Activated CD4-positive, alpha-beta T cell treated with anti-CD3 and anti-CD28 coated beads, Interleukin-2, amount 10 ng/mL, durations not matched to agents 7 days and 5 days (primary cell): Measurements from ENCODE around the gene UPF3A. TPM values are rescaled to one million over a fixed set of nuclear protein-coding genes. Genes with fewer than 3 reads are reported as not detected.

Experiments used
- CTCF ChIA-PET: fragments of 350-600 bp; sonication (Branson Sonifier 250); formaldehyde crosslinking; loops from one replicate; lab custom pipeline; 2021; ENCODE audit warnings: antibody characterized with exemption; lab: Charles Lee
- POLR2A ChIA-PET: fragments of 350-600 bp; sonication (Branson Sonifier 250); formaldehyde crosslinking; loops from one replicate; lab custom pipeline; 2021; ENCODE audit warnings: antibody characterized with exemption; lab: Charles Lee
- DNase-seq: peaks from one replicate; pipeline ENCODE4 v3.0.0-alpha.2; 2020
- H3K27ac Mint-ChIP-seq: one replicate; pipeline ENCODE4 v1.8.0; 2021; ENCODE audit warnings: mild to moderate bottlenecking, moderate library complexity, mixed read lengths
- H3K27me3 Mint-ChIP-seq: one replicate; pipeline ENCODE4 v1.8.0; 2021; ENCODE audit warnings: mixed read lengths
- H3K36me3 Mint-ChIP-seq: one replicate; pipeline ENCODE4 v1.8.0; 2021; ENCODE audit warnings: low read depth, mixed read lengths
- H3K4me1 Mint-ChIP-seq: one replicate; pipeline ENCODE4 v1.8.0; 2021; ENCODE audit warnings: mixed read lengths
- H3K4me3 Mint-ChIP-seq: one replicate; pipeline ENCODE4 v1.8.0; 2021; ENCODE audit warnings: mild to moderate bottlenecking, moderate library complexity, mixed read lengths
- H3K9me3 Mint-ChIP-seq: one replicate; pipeline ENCODE4 v1.8.0; 2021; ENCODE audit warnings: mixed read lengths
- total RNA-seq, 2 experiments: library from RNA; stranded (reverse); gene quantifications; one replicate each; pipeline ENCODE4 v1.2.3, GENCODE V29; 2021

Gene UPF3A
- total RNA-seq, 2 experiments from 2014 or later = 55.1 to 62.1 TPM

- DNase-seq = no peak
- ChIA-PET CTCF (interaction anchor here (0.6 kb wide), 1 partner anchor 351 kb away, joined by 3 read pairs; no protein-coding TSS in a partner anchor), POLR2A (interaction anchor here (0.5 kb wide), 1 partner anchor 12 kb away, joined by 3 read pairs; no protein-coding TSS in a partner anchor)
- no peaks in the 10 kb centered on the region for H3K27me3 Mint-ChIP-seq
- H3K4me3 Mint-ChIP-seq = no peak overlapping the region
- peaks cover 51% of the 10 kb centered on the region for H3K4me1 Mint-ChIP-seq
- no peak overlapping the region for H3K27ac Mint-ChIP-seq
- H3K9me3 Mint-ChIP-seq = peaks cover 3% of the 10 kb centered on the region
- peaks cover 74% of the 10 kb centered on the region for H3K36me3 Mint-ChIP-seq
These were observed 15.2 kb upstream of the UPF3A start for GRCh38 chr13:114266241-114266640.

GRCh38 chr13:114268344-114269280 lies 12.8 kb upstream of the UPF3A start:
- Mint-ChIP-seq H3K4me1 (peaks cover 29% of the 10 kb centered on the region), H3K27ac (peak overlapping the region; percentile 63), H3K9me3 (peaks cover 3% of the 10 kb centered on the region), H3K36me3 (peaks cover 67% of the 10 kb centered on the region), H3K27me3 (no peaks in the 10 kb centered on the region), H3K4me3 (no peak overlapping the region)
- ChIA-PET POLR2A (interaction anchor here (0.6 kb wide), 2 partner anchors 43 to 49 kb away, joined by 3 read pairs; no protein-coding TSS in a partner anchor), CTCF (interaction anchor here (0.8 kb wide), 1 partner anchor 26 kb away, joined by 3 read pairs; no protein-coding TSS in a partner anchor)
- DNase-seq = no peak

GRCh38 chr13:114269281-114269770 lies 12.1 kb upstream of the UPF3A start:
- H3K27me3 Mint-ChIP-seq = no peaks in the 10 kb centered on the region

GRCh38 chr13:114272977-114273376 lies 8.4 kb upstream of the UPF3A start:
- Mint-ChIP-seq H3K9me3 (peaks cover 3% of the 10 kb centered on the region), H3K36me3 (peaks cover 58% of the 10 kb centered on the region), H3K4me3 (no peak overlapping the region), H3K27me3 (no peaks in the 10 kb centered on the region), H3K4me1 (peaks cover 16% of the 10 kb centered on the region), H3K27ac (no peak overlapping the region)
- ChIA-PET POLR2A (no interaction called here), CTCF (no interaction called here)
- no peak for DNase-seq

More at GRCh38 chr13:114269281-114269770, 12.1 kb upstream of the UPF3A start:
- CTCF ChIA-PET = interaction anchor here (0.8 kb wide), 1 partner anchor 25 kb away, joined by 3 read pairs; no protein-coding TSS in a partner anchor
- Mint-ChIP-seq H3K4me3 (no peak overlapping the region), H3K4me1 (peaks cover 25% of the 10 kb centered on the region), H3K36me3 (peaks cover 67% of the 10 kb centered on the region), H3K27ac (peak overlapping the region; percentile 50), H3K9me3 (peaks cover 3% of the 10 kb centered on the region)
- DNase-seq = no peak
- POLR2A ChIA-PET = interaction anchor here (0.6 kb wide), 1 partner anchor 48 kb away, joined by 3 read pairs; no protein-coding TSS in a partner anchor

- peaks cover 50% of the 10 kb centered on the region for H3K36me3 Mint-ChIP-seq
- ChIA-PET POLR2A (no interaction called here), CTCF (no interaction called here)
- H3K27me3 Mint-ChIP-seq = no peaks in the 10 kb centered on the region
- DNase-seq = no peak
- H3K4me1 Mint-ChIP-seq = peaks cover 24% of the 10 kb centered on the region
- peak overlapping the region; percentile 32 for H3K27ac Mint-ChIP-seq
- H3K4me3 Mint-ChIP-seq = no peak overlapping the region
- no peaks in the 10 kb centered on the region for H3K9me3 Mint-ChIP-seq
These were observed 6.1 kb upstream of the UPF3A start for GRCh38 chr13:114275304-114275703.

GRCh38 chr13:114279146-114279545 lies 2.3 kb upstream of the UPF3A start:
- H3K4me1 Mint-ChIP-seq = peaks cover 41% of the 10 kb centered on the region
- no peaks in the 10 kb centered on the region for H3K9me3 Mint-ChIP-seq
- ChIA-PET CTCF (interaction anchor here (0.9 to 1.4 kb wide), 3 partner anchors 9 to 60 kb away, joined by 3 to 4 read pairs (median 3); no protein-coding TSS in a partner anchor), POLR2A (no interaction called here)
- no peaks in the 10 kb centered on the region for H3K27me3 Mint-ChIP-seq
- no peak overlapping the region for H3K4me3 Mint-ChIP-seq
- peak overlapping the region; percentile 96 for H3K27ac Mint-ChIP-seq
- H3K36me3 Mint-ChIP-seq = peaks cover 40% of the 10 kb centered on the region
- DNase-seq = no peak

- CTCF ChIA-PET = interaction anchor here (1.0 to 1.4 kb wide), 4 partner anchors 12 to 466 kb away, joined by 3 read pairs; no protein-coding TSS in a partner anchor
- POLR2A ChIA-PET = no interaction called here
- Mint-ChIP-seq H3K27me3 (no peaks in the 10 kb centered on the region), H3K4me1 (peaks cover 44% of the 10 kb centered on the region), H3K36me3 (peaks cover 41% of the 10 kb centered on the region), H3K4me3 (peak overlapping the region; percentile 81), H3K9me3 (no peaks in the 10 kb centered on the region), H3K27ac (peak overlapping the region; percentile 96)
- no peak for DNase-seq
These were observed 1.5 kb upstream of the UPF3A start for GRCh38 chr13:114279758-114280355.

- H3K9me3 Mint-ChIP-seq = no peaks in the 10 kb centered on the region
- H3K27me3 Mint-ChIP-seq = no peaks in the 10 kb centered on the region
- peak; percentile 76 for DNase-seq
- peak overlapping the region; percentile 96 for H3K27ac Mint-ChIP-seq
- peaks cover 58% of the 10 kb centered on the region for H3K4me1 Mint-ChIP-seq
- ChIA-PET POLR2A (interaction anchor here (0.6 kb wide), 1 partner anchor 34 kb away, joined by 7 read pairs; no protein-coding TSS in a partner anchor), CTCF (interaction anchor here (0.8 to 1.3 kb wide), 2 partner anchors 28 to 39 kb away, joined by 3 read pairs; no protein-coding TSS in a partner anchor)
- H3K36me3 Mint-ChIP-seq = peaks cover 44% of the 10 kb centered on the region
- H3K4me3 Mint-ChIP-seq = peak overlapping the region; percentile 81
These were observed 755 bp downstream of the UPF3A start for GRCh38 chr13:114282041-114282670.

GRCh38 chr13:114283576-114283975 lies 2.2 kb downstream of the UPF3A start:
- peaks cover 48% of the 10 kb centered on the region for H3K36me3 Mint-ChIP-seq
- H3K4me3 Mint-ChIP-seq = peak overlapping the region; percentile 48
- no peaks in the 10 kb centered on the region for H3K9me3 Mint-ChIP-seq
- no peaks in the 10 kb centered on the region for H3K27me3 Mint-ChIP-seq
- CTCF ChIA-PET = interaction anchor here (0.7 kb wide), 1 partner anchor 57 kb away, joined by 3 read pairs; no protein-coding TSS in a partner anchor
- H3K4me1 Mint-ChIP-seq = peaks cover 53% of the 10 kb centered on the region
- DNase-seq = no peak
- POLR2A ChIA-PET = no interaction called here
- H3K27ac Mint-ChIP-seq = peak overlapping the region; percentile 21

GRCh38 chr13:114284680-114285079 lies 3.3 kb downstream of the UPF3A start:
- peaks cover 51% of the 10 kb centered on the region for H3K36me3 Mint-ChIP-seq
- no peak overlapping the region for H3K4me3 Mint-ChIP-seq
- POLR2A ChIA-PET = no interaction called here

GRCh38 chr13:114285166-114285808 lies 3.9 kb downstream of the UPF3A start:
- H3K9me3 Mint-ChIP-seq = no peaks in the 10 kb centered on the region
- ChIA-PET CTCF (interaction anchor here (1.5 kb wide), 1 partner anchor 8 kb away, joined by 3 read pairs; no protein-coding TSS in a partner anchor), POLR2A (no interaction called here)
- DNase-seq = no peak
- H3K4me3 Mint-ChIP-seq = no peak overlapping the region
- peaks cover 49% of the 10 kb centered on the region for H3K36me3 Mint-ChIP-seq
- H3K27ac Mint-ChIP-seq = no peak overlapping the region
- no peaks in the 10 kb centered on the region for H3K27me3 Mint-ChIP-seq
- peaks cover 38% of the 10 kb centered on the region for H3K4me1 Mint-ChIP-seq

More at GRCh38 chr13:114284680-114285079, 3.3 kb downstream of the UPF3A start:
- H3K27ac Mint-ChIP-seq = no peak overlapping the region
- H3K27me3 Mint-ChIP-seq = no peaks in the 10 kb centered on the region
- peaks cover 44% of the 10 kb centered on the region for H3K4me1 Mint-ChIP-seq
- H3K9me3 Mint-ChIP-seq = no peaks in the 10 kb centered on the region
- CTCF ChIA-PET = no interaction called here
- DNase-seq = no peak
